T-cell (primary cell): Measurements from ENCODE around the gene EDIL3. TPM values are rescaled to one million over a fixed set of nuclear protein-coding genes. Genes with fewer than 3 reads are reported as not detected.

ENCODE experiments used
- ATAC-seq, 4 experiments: fragments of 200-7000 bp in 3 of 4; fragments of 150-1000 bp in 1 of 4; cut with Tn5 transposase; replicated peaks in 1 of 4; 1 replicate in 3 of 4; 2 replicates in 1 of 4; pipeline ENCODE4 v1.10.0; 2021; ENCODE audit warnings: moderate library complexity in 3 of 4, mild to moderate bottlenecking in 2 of 4, moderate number of reproducible peaks in 1 of 4
- CTCF ChIA-PET, 2 donors: fragments of 300-600 bp; sonication (Branson Sonifier 250); formaldehyde crosslinking; loops; one replicate each; lab custom pipeline; 2022; ENCODE audit warnings: antibody characterized with exemption in 2 of 2; lab: Charles Lee
- POLR2A ChIA-PET, 2 donors: fragments of 300-600 bp; sonication (Branson Sonifier 250); formaldehyde crosslinking; loops; one replicate each; lab custom pipeline; 2022; ENCODE audit warnings: antibody characterized with exemption in 2 of 2; lab: Charles Lee
- DNase-seq, 35 experiments: peaks; one replicate each; pipeline versions ENCODE4 v3.0.0 to v3.0.0-alpha.2; 2013 to 2023
- H3K27ac ChIP-seq: one replicate; pipeline ENCODE4 v1.5.1; 2013; ENCODE audit warnings: low read length
- H3K27me3 ChIP-seq, 2 experiments: replicated peaks in 1 of 2; 1 replicate in 1 of 2; 2 replicates in 1 of 2; pipeline versions ENCODE4 v1.6.1 to v1.7.0; 2013; ENCODE audit warnings: low read length in 1 of 2, mixed read lengths in 1 of 2; ENCODE audit not compliant: control insufficient read depth in 2 of 2, insufficient read depth in 2 of 2; ENCODE audit errors: extremely low read depth in 1 of 2
- H3K36me3 ChIP-seq, 2 donors: 1 replicate in 1 of 2; 2 replicates in 1 of 2; pipeline versions ENCODE4 v1.6.1 to v1.7.0; 2013; ENCODE audit warnings: low read length in 1 of 2; ENCODE audit not compliant: control insufficient read depth in 2 of 2, insufficient read depth in 1 of 2; ENCODE audit errors: extremely low read depth in 1 of 2
- H3K4me1 ChIP-seq, 2 experiments: 1 replicate in 1 of 2; 2 replicates in 1 of 2; pipeline versions ENCODE4 v1.6.1 to v1.7.0; 2013; ENCODE audit warnings: low read length in 2 of 2, mixed read lengths in 1 of 2; ENCODE audit not compliant: insufficient read depth in 2 of 2, control insufficient read depth in 1 of 2; ENCODE audit errors: extremely low read depth in 1 of 2
- H3K4me3 ChIP-seq, 2 donors: 1 replicate in 1 of 2; 2 replicates in 1 of 2; pipeline versions ENCODE4 v1.5.1 to v1.7.0; 2013; ENCODE audit warnings: mild to moderate bottlenecking in 2 of 2, low read length in 1 of 2, moderate library complexity in 1 of 2; ENCODE audit not compliant: control insufficient read depth in 1 of 2; ENCODE audit errors: extremely low read depth in 1 of 2
- H3K9me3 ChIP-seq: 2 replicates; pipeline ENCODE4 v1.7.0; 2013
- H3K27ac Mint-ChIP-seq, 2 donors: one replicate each; pipeline ENCODE4 v1.8.0; 2020 to 2021; ENCODE audit warnings: mild to moderate bottlenecking in 2 of 2, mixed read lengths in 2 of 2
- H3K27me3 Mint-ChIP-seq, 2 donors: one replicate each; pipeline ENCODE4 v1.8.0; 2021 to 2022; ENCODE audit warnings: mixed read lengths in 2 of 2
- H3K36me3 Mint-ChIP-seq: one replicate; pipeline ENCODE4 v1.8.0; 2021; ENCODE audit warnings: mixed read lengths
- H3K4me1 Mint-ChIP-seq, 3 donors: one replicate each; pipeline ENCODE4 v1.8.0; 2020 to 2022; ENCODE audit warnings: mixed read lengths in 3 of 3, mild to moderate bottlenecking in 1 of 3
- H3K4me3 Mint-ChIP-seq, 3 donors: one replicate each; pipeline ENCODE4 v1.8.0; 2020 to 2022; ENCODE audit warnings: mild to moderate bottlenecking in 3 of 3, mixed read lengths in 3 of 3, moderate library complexity in 3 of 3
- H3K9me3 Mint-ChIP-seq, 3 donors: one replicate each; pipeline ENCODE4 v1.8.0; 2020 to 2022; ENCODE audit warnings: mixed read lengths in 3 of 3
- WGBS: methylation state at CpG from one replicate; pipeline ENCODE4 v1.1.5; 2013; ENCODE audit warnings: missing lambda C conversion rate; ENCODE audit not compliant: insufficient coverage; 5-methylcytosine and 5-hydroxymethylcytosine counted together
- total RNA-seq, 35 experiments: library from RNA in 6 of 35; stranded (reverse) in 6 of 35; fragments of 120-200 nt in 1 of 35; gene quantifications; one replicate each; pipeline versions ENCODE4 v1.2.1 to v1.2.4 and lab custom pipeline; 2013 to 2026

EDIL3 gene
- total RNA-seq, 5 donors from 2014 or later (not counting 1 experiment from before 2014, with no cell fraction given): 0.07 to 0.18 (median 0.16) TPM; not detected in 2

DNA sequence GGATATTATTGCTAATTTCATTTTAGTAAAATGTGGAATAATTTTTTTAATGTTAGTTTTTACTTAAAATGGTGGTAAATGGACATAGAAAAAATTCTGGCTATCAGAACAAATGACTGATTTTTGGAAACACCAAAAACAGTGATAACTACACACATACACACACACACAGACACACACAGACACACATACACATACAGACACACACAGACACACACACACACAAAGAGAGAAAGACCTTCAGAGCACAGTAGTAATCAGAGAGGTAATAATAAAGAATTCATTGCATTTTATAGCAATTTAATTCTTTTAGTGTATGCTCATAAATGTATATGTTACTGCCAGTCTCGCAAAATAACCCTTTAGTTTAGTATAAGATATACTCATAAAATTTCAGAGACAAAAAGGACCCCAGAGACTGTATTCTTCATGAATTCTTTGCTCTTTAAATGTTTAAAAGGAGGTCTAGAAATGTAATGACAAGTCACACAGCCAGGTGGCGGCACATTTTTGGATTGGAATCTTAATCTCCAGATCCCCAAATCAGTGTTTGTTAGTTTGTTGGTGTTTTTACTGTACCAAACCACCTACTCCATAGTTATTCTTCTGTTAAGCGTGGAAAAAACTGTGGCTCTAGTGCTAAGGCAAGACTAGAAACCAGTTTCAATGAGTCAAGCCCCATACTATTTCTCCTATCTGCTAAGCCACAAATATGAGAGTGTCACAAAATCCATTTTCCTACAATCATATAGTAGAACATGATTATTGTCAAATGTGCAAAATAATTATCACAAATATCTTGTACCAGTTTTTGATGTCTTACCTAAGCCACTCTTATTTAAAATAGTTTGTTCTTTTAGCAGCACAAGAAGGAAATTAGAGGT is 109.9 kb downstream of the EDIL3 start:
- DNase-seq: peak in 1 of 35 experiments; percentile 1
- no peak for ATAC-seq
- Mint-ChIP-seq H3K9me3 (no peaks in the 10 kb centered on the region), H3K4me3 (no peak overlapping the region), H3K36me3 (no peaks in the 10 kb centered on the region), H3K4me1 (no peaks in the 10 kb centered on the region), H3K27me3 (no peaks in the 10 kb centered on the region), H3K27ac (no peak overlapping the region)
- no peaks in the 10 kb centered on the region for H3K4me1 ChIP-seq
- H3K27me3 ChIP-seq: no peaks in the 10 kb centered on the region
- no peak overlapping the region for H3K27ac ChIP-seq
- no peak overlapping the region for H3K4me3 ChIP-seq
- ChIA-PET POLR2A (no interaction called here), CTCF (no interaction called here)
- no CpG with 5 or more reads among the region's 3 CpGs for WGBS
- H3K9me3 ChIP-seq: no peaks in the 10 kb centered on the region
- H3K36me3 ChIP-seq: no peaks in the 10 kb centered on the region

DNA sequence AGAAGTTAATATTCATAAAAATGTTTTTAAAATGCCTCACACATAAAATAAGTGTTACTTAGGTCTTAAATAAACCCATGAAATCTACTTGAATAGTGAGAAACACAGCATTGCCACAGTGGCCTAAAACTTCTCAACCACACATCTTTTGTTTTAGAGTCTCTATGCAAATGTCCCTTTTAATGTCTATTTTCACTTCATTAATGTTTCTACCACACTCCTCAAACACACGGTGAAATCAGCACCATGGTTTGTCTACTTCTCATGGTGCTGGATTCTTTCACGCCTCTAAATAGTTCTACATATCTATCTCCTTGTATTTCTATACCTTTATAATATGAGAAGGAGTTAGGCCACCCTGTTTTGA is 111.2 kb downstream of the EDIL3 start:
- no peaks in the 10 kb centered on the region for H3K9me3 ChIP-seq
- ChIA-PET POLR2A (no interaction called here), CTCF (no interaction called here)
- Mint-ChIP-seq H3K9me3 (no peaks in the 10 kb centered on the region), H3K4me1 (no peaks in the 10 kb centered on the region), H3K27ac (no peak overlapping the region), H3K27me3 (no peaks in the 10 kb centered on the region), H3K36me3 (no peaks in the 10 kb centered on the region), H3K4me3 (no peak overlapping the region)
- no CpG with 5 or more reads among the region's 2 CpGs for WGBS
- DNase-seq (no peak), ATAC-seq (no peak)
- H3K27ac ChIP-seq: no peak overlapping the region
- H3K4me1 ChIP-seq: no peaks in the 10 kb centered on the region
- H3K27me3 ChIP-seq: no peaks in the 10 kb centered on the region
- H3K36me3 ChIP-seq: no peaks in the 10 kb centered on the region
- no peak overlapping the region for H3K4me3 ChIP-seq

DNA sequence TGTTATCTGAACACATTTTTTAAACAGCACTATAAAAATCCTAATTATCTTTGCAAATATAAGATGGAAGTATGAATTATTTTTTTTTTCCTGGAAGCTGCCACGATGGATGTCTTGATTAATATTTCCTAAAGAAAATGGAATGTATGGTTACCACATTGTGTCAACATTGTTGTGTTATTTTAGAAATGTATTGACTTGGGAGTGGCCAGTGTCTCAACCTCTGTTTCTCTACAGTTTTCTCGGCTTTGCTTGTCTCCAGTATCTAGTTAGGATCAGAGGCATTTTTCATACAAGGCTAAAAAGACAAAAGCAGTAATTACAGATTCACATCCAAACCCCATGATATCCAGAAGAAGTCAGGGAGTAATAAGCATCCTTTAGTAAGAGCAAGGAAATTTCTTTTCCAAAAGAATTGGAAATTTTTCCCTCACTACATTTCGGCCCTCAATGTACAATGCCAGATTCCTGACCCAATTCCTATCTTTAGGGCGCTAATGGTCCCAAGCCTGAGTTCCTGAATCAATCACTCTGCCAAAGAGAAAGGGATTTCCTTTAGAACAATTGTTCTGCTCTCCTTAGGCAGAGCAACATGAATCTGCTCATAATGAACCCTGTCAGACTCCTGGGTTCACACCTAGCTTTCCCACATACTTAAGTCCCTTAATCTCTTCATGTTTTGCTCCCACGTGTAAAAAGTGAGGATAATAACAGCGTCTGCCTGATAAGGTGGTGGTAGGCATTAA is 111.7 kb downstream of the EDIL3 start:
- no peaks in the 10 kb centered on the region for H3K27me3 Mint-ChIP-seq
- ChIA-PET POLR2A (no interaction called here), CTCF (no interaction called here)
- H3K4me1 Mint-ChIP-seq: no peaks in the 10 kb centered on the region
- no peak overlapping the region for H3K4me3 Mint-ChIP-seq
- H3K36me3 Mint-ChIP-seq: no peaks in the 10 kb centered on the region
- no peaks in the 10 kb centered on the region for H3K9me3 ChIP-seq
- 81% methylated on average over 3 of the region's 6 CpGs for WGBS
- DNase-seq: no peak
- no peak for ATAC-seq
- no peaks in the 10 kb centered on the region for H3K4me1 ChIP-seq
- no peak overlapping the region for H3K27ac ChIP-seq
- H3K27me3 ChIP-seq: no peaks in the 10 kb centered on the region
- no peaks in the 10 kb centered on the region for H3K36me3 ChIP-seq
- H3K9me3 Mint-ChIP-seq: no peaks in the 10 kb centered on the region
- no peak overlapping the region for H3K4me3 ChIP-seq
- H3K27ac Mint-ChIP-seq: no peak overlapping the region

DNA sequence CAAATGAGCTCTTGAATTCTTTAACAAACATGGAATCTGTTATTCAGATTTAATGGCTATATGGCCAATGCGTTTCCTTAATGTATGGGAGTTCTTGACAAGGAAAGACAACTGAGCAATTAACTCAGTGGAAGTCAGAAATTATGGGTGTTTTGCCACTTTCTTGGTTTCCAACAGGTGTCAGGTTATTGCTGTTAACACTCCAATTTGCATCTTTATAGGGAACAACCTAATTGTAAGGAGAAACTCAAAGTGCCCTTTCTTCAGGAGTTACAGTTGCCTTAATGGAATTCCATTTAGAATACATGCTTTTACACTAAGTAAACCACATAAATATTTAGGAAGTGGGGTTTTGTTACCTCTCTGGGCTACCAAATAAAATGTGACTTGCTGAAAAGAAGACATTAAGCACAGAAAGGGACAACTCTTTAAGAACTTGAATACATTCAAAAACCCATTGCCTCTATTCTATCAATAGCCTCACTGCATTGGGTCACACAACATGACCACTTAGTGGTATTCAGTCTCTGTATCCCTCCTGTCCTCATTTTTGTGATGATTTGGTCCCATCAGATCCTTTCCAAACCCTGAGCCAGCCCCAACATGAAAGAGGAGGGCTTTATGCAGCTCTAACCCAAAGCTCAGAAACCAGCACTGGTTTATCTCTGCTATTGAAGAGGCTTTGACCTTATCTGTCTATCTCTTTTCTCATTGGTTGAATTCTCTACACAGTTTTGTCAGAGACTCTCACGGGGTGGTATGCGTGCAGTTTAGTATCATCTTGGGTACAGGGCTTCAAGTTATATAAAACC is 118.7 kb downstream of the EDIL3 start:
- Mint-ChIP-seq H3K4me3 (no peak overlapping the region), H3K36me3 (no peaks in the 10 kb centered on the region), H3K27ac (no peak overlapping the region), H3K27me3 (peaks cover 2 to 11% of the 10 kb centered on the region in 2 donors), H3K4me1 (no peaks in the 10 kb centered on the region), H3K9me3 (peaks cover 0 to 11% (median 0%) of the 10 kb centered on the region in 3 donors)
- ATAC-seq (no peak), DNase-seq (no peak)
- POLR2A ChIA-PET: no interaction called here
- H3K27me3 ChIP-seq: no peaks in the 10 kb centered on the region
- no peak overlapping the region for H3K4me3 ChIP-seq
- H3K36me3 ChIP-seq: no peaks in the 10 kb centered on the region
- H3K4me1 ChIP-seq: no peaks in the 10 kb centered on the region
- WGBS: no CpG with 5 or more reads among the region's 3 CpGs
- CTCF ChIA-PET: no interaction called here
- H3K27ac ChIP-seq: no peak overlapping the region
- H3K9me3 ChIP-seq: no peaks in the 10 kb centered on the region

DNA sequence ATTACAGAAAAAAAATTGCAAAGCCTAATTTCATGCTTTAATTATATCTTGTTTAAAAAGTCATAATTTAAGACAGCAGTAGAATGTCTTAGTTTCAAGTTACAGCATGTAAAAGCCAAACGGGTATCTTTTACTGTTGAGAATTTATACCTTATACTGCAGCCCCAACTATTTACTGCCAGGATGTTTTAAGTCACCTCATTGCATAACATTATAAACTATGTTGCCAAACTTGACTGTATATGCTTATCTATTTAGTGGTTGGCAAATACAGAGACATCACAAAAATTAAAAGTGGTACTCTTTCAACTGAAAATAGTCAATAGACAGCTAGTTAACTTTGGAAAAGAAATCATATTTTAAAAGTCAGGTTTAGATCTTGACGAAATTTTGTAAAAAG is 119.5 kb downstream of the EDIL3 start:
- no CpG with 5 or more reads among the region's 2 CpGs for WGBS
- H3K27me3 ChIP-seq: no peaks in the 10 kb centered on the region
- POLR2A ChIA-PET: no interaction called here
- Mint-ChIP-seq H3K36me3 (no peaks in the 10 kb centered on the region), H3K4me1 (no peaks in the 10 kb centered on the region), H3K9me3 (peaks cover 0 to 11% (median 0%) of the 10 kb centered on the region in 3 donors), H3K4me3 (no peak overlapping the region), H3K27me3 (peaks cover 2 to 11% of the 10 kb centered on the region in 2 donors), H3K27ac (no peak overlapping the region)
- H3K36me3 ChIP-seq: no peaks in the 10 kb centered on the region
- H3K4me1 ChIP-seq: peaks cover 0 to under 1% of the 10 kb centered on the region in 2 experiments
- DNase-seq (no peak), ATAC-seq (no peak)
- no peak overlapping the region for H3K27ac ChIP-seq
- no peak overlapping the region for H3K4me3 ChIP-seq
- CTCF ChIA-PET: no interaction called here
- H3K9me3 ChIP-seq: no peaks in the 10 kb centered on the region

DNA sequence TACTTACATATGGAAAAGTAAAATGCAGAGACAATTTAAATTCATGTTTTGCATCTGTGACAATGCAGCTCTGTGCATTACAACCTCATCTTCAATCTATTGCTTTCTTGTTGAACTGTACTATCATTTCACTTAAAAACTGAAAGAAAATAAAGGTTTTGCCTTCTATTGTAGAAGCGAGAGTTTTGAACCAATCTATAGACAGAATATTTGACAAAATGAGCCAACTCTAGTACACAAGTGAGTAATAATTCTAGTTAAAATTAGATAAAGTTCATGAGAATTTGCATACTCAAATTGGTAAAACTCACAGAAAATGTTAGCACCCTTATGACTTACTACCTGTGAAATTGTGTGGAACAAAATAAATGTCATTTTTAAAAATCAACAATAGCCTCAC is 123.7 kb downstream of the EDIL3 start:
- DNase-seq (no peak), ATAC-seq (no peak)
- Histone ChIP-seq H3K4me1 (peaks cover 0 to 2% of the 10 kb centered on the region in 2 experiments), H3K4me3 (no peak overlapping the region), H3K9me3 (no peaks in the 10 kb centered on the region), H3K36me3 (no peaks in the 10 kb centered on the region), H3K27ac (no peak overlapping the region), H3K27me3 (no peaks in the 10 kb centered on the region)
- Mint-ChIP-seq H3K4me3 (no peak overlapping the region), H3K4me1 (no peaks in the 10 kb centered on the region), H3K9me3 (peaks cover 0 to 7% (median 6%) of the 10 kb centered on the region in 3 donors), H3K27me3 (peaks cover 2 to 11% of the 10 kb centered on the region in 2 donors), H3K27ac (no peak overlapping the region), H3K36me3 (no peaks in the 10 kb centered on the region)
- no CpG with 5 or more reads among the region's 1 CpG for WGBS
- CTCF ChIA-PET: no interaction called here
- POLR2A ChIA-PET: no interaction called here
